ENCODE measurements around the gene IGSF9B.

IGSF9B gene

DNA sequence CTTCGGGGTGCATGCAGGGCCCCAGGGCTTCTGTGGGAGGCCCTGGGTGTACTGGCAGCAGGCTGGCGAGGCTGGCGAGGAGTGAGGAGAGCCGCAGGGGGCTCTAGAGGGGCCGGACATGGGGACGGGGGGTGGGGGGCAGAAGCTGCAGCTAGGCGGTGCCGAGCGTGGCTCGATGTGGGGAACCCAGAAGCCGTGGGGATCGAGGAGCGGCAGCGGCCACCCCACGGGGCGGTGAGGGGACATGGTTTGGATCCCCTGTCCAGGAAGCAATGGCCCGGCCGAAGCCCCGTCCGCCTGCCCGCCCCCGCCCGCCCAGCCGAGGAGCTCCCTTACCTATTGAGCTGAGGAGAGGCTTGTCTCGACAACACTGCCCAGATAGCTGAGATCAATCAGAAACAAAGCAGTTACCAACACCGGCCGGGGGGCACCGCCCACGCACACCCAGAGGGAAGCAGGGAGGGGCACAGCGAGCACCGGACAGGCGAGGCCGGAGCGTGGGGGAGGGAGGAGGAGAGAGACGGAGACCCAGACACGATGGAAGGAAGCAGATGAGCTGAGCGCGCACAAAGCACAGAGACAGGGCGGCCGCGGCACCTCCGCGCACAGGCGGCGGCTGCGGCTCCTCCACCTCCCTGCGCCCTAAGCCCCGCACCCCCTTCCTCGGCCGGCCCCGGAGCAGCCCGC lies 38.7 kb downstream of the IGSF9B start:
- DNase-seq = no peak

- DNase-seq = no peak
These were observed 39.9 kb downstream of the IGSF9B start for GRCh38 chr11:133916784-133917440.

- DNase-seq = no peak
These were observed 43.0 kb downstream of the IGSF9B start for GRCh38 chr11:133913761-133914160.

DNA sequence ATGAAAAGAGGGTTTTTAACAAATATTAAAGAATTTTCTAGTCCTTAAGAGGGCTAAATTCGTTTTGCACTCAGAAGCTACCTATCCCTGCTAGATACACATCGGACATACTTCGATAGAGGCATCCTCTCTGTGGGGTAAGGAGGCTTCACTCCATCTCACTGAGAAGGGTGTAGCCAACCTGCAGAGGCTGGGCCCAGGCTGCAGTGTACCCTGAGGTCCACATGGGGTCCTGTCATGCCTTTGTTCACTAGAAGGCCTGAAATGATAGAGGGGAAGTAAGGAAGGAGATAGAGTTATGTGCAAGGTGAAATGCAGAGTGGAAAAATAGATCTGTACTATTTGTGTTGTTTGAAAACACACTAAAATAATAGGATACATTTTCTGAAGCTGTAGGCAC lies 45.6 kb downstream of the IGSF9B start:
- no peak for DNase-seq

GRCh38 chr11:133910101-133910500 lies 46.7 kb downstream of the IGSF9B start:
- DNase-seq = no peak

DNA sequence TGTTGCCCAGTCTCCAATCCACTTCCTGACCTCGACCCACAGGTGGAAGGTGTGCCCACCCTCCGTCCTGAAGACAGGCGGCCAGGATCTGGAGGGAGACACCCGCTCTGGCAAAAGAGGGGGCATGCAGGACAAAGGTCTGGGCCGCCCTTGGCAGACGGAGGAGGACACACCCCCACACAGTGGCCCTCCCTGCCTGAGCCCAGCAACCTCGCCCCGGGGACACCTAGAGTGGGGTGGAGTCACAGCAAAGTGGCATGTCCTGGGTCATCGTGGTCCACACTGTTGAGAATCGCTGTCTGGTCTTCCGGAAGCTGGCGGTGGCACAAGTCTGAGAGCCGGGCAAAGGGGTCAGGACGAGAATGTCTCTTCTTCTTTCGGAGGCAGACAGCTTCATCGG lies 47.9 kb downstream of the IGSF9B start:
- no peak for DNase-seq

- DNase-seq = no peak
These were observed 48.9 kb downstream of the IGSF9B start for GRCh38 chr11:133907841-133908241.

DNA sequence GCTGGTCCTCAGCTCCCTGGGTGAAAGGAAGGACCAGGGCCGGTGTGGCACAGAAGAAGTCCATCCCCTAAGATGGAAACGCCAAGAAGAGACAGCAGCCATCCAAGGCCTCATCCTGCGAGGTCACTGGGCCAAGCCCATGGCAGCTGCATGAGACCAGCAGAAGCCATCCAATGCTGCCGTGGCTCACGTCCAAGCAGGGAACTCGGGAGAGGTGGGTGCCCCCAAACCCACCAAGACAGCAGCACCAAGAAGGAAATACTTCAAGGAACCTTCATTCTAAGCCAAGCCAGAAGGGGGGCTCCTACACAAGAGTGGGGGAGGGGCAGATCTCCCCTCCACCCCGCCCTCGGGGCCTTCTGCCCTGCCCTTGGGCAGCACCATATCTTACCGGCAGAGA lies 49.6 kb downstream of the IGSF9B start:
- DNase-seq = no peak

GRCh38 chr11:133906746-133907145 lies 50.0 kb downstream of the IGSF9B start:
- DNase-seq = no peak

GRCh38 chr11:133906241-133906640 lies 50.5 kb downstream of the IGSF9B start:
- DNase-seq = no peak

GRCh38 chr11:133905677-133906156 lies 51.1 kb downstream of the IGSF9B start:
- DNase-seq = no peak

GRCh38 chr11:133904818-133905515 lies 51.8 kb downstream of the IGSF9B start:
- peak; percentile 35 for DNase-seq

- DNase-seq = peak; percentile 33
These were observed 52.6 kb downstream of the IGSF9B start for GRCh38 chr11:133903875-133904817.

DNA sequence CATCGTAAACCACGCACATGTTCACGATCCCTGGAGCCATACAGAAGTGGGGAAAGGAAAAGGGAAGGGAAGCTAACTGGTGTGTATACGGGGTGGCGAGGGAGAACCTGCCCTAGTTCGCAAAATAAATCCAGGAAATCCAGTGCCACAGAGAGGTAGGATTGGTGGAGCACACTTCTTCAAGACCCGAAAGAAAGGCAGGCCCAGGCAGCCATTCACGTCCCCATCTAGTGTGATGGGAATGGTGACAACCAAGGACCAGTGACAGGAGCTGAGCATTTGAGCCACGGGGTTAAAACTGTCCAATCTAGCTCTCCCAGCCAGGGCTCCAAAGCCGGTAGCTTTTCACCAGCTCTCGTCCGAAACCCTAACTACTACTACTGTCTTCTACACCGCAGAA lies 53.7 kb downstream of the IGSF9B start:
- peak; percentile 32 for DNase-seq

DNA sequence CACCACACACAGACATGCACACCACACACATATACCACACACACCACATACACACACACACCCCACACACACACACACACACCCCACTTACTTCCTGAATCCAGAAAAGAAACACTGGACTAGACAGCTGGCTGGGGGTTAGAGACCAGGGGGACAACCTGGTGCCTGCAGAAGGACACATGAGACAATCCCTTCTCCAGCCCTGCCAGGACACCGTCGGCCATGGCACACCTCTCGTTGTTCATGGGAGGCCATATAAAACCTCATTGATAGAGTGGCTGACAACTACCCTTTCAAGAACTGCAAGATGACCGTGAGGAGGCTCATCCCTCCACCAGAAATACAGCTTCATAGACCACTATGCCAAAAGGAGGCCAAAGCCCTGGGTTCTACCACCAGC lies 54.3 kb downstream of the IGSF9B start:
- DNase-seq = peak; percentile 42

DNA sequence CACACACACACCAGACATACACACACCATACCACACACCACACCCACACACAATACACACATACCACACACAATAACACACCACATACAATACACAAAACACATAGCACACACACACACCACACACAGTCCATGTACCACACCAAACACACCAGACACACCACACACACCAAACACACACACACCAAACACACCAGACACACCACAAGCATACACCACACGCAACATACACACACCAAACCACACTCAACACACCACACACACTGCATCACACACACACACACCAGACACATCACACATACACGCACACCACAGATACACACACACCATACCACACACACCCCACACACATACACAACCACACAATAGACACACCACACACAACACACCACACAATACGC lies 54.8 kb downstream of the IGSF9B start:
- no peak for DNase-seq

DNA sequence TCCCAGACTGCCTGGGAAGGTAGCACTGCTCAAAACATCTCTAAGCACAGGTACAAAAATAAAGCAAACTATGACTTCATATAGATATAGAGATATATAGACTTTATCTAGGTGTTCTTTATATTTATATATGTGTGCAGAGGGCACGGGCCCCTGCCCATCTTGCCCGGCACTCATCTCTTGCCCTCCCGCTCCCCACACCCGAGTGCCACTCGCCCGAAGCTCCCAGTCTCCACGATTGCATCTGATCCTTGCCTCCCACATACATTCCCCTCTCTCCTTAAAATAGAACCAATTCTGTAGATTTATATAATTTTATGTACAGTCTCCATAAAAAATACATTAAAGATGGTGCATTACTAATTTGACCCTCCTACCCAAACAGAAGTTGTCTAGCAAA lies 55.5 kb downstream of the IGSF9B start:
- no peak for DNase-seq

GRCh38 chr11:133900176-133901105 lies 56.3 kb downstream of the IGSF9B start:
- DNase-seq = peak; percentile 33

- DNase-seq = no peak
These were observed 58.0 kb downstream of the IGSF9B start for GRCh38 chr11:133898770-133899115.

DNA sequence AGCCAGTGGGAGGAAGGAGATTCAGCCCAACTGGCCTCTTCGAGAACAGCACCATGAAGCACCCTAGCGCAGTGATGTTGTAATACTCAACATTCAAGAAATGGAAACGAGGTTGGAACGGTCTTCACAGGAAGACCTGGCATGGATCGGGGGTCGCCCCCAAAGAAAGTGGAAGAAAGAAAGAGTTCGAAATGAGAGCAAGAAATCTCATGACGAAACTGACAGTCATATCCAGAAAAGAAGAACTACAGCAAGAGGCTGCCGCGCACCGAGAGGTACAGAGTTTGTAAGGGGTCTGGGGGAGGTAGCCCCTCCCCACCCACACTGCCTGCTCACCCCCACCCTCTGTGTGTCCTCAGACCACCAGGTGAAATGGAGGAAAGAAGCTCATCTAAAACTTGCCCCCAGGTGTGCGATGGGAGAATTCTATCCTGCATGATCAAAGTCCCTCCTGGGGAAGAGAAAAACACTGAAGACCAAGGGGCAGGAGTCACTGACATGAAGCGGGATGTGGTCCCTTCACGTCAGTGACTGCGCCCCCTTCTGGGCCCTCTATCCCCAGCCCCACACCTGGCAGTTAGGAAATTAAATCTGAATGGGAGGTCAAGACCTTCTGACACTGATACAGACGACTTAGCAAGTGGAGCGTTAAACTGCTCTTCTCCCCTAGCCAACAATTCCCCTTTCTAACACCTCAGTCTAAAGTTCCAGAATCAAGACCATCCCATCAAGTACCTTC lies 58.6 kb downstream of the IGSF9B start:
- no peak for DNase-seq

DNA sequence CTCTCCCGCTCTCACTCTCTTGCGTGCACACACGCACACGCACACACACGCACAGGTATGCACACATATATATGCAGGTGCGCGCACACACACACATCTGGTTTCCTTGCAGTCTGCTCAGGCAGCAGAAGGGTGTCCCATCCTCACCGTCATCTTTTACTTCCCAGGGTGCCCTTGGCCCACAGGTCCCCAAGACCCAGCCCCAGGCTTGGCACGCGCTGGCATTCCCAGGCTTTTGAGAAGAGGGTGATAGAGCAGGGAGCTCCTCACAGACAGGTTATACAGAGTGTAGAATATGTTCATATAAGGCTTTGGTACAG lies 59.5 kb downstream of the IGSF9B start:
- no peak for DNase-seq
